Naive thymus-derived CD8-positive, alpha-beta T cell (primary cell): Measurements from ENCODE around the gene POLDIP3. TPM values are rescaled to one million over a fixed set of nuclear protein-coding genes. Genes with fewer than 3 reads are reported as not detected.

Experiments
- ATAC-seq, 2 donors: fragments of 150-1000 bp; cut with Tn5 transposase in 1 of 2; sonication (Bioruptor Pico), chemical (Tn5 transposase) in 1 of 2; 1 replicate in 1 of 2; 2 replicates in 1 of 2; pipeline ENCODE4 v1.10.0; 2021; ENCODE audit warnings: mild to moderate bottlenecking in 2 of 2, moderate library complexity in 2 of 2
- POLR2A ChIA-PET: fragments of 350-600 bp; sonication (Branson Sonifier 250); formaldehyde crosslinking; loops from one replicate; lab custom pipeline; 2021; ENCODE audit warnings: antibody characterized with exemption; lab: Charles Lee
- DNase-seq, 10 donors: peaks; one replicate each; pipeline versions ENCODE4 v3.0.0 to v3.0.0-alpha.2; 2020 to 2022
- H3K27ac Mint-ChIP-seq, 10 donors: one replicate each; pipeline ENCODE4 v1.8.0; 2020 to 2022; ENCODE audit warnings: mild to moderate bottlenecking in 10 of 10, mixed read lengths in 10 of 10, moderate library complexity in 4 of 10, inconsistent platforms in 1 of 10
- H3K27me3 Mint-ChIP-seq, 5 donors: one replicate each; pipeline ENCODE4 v1.8.0; 2021 to 2022; ENCODE audit warnings: mixed read lengths in 5 of 5
- H3K36me3 Mint-ChIP-seq, 3 donors: one replicate each; pipeline ENCODE4 v1.8.0; 2020 to 2022; ENCODE audit warnings: mixed read lengths in 3 of 3, mild to moderate bottlenecking in 2 of 3, inconsistent platforms in 1 of 3
- H3K4me1 Mint-ChIP-seq, 4 donors: one replicate each; pipeline ENCODE4 v1.8.0; 2021 to 2022; ENCODE audit warnings: mixed read lengths in 4 of 4
- H3K4me3 Mint-ChIP-seq, 10 donors: one replicate each; pipeline ENCODE4 v1.8.0; 2020 to 2022; ENCODE audit warnings: mild to moderate bottlenecking in 10 of 10, mixed read lengths in 10 of 10, moderate library complexity in 6 of 10, inconsistent platforms in 1 of 10
- H3K9me3 Mint-ChIP-seq, 9 donors: one replicate each; pipeline ENCODE4 v1.8.0; 2020 to 2022; ENCODE audit warnings: mixed read lengths in 9 of 9, mild to moderate bottlenecking in 3 of 9, inconsistent platforms in 1 of 9, moderate library complexity in 1 of 9
- polyA plus RNA-seq, 3 donors: library from polyadenylated mRNA; unstranded; fragments of 300-500 nt; fragmentation: Illumina TruSeq; gene quantifications; one replicate each; pipeline ENCODE4 v1.2.3, GENCODE V29; 2021
- total RNA-seq, 8 experiments: library from RNA in 2 of 8; stranded (reverse) in 2 of 8; gene quantifications; one replicate each; pipeline ENCODE4 v1.2.3 and lab custom pipeline; 2021 to 2026

POLDIP3 gene, protein sequence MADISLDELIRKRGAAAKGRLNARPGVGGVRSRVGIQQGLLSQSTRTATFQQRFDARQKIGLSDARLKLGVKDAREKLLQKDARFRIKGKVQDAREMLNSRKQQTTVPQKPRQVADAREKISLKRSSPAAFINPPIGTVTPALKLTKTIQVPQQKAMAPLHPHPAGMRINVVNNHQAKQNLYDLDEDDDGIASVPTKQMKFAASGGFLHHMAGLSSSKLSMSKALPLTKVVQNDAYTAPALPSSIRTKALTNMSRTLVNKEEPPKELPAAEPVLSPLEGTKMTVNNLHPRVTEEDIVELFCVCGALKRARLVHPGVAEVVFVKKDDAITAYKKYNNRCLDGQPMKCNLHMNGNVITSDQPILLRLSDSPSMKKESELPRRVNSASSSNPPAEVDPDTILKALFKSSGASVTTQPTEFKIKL
- 10 to 100 TPM; 81.1 to 85.8 TPM for total RNA-seq
- 10 to 100 TPM; 60.7 to 93.6 (median 70.5) TPM for polyA plus RNA-seq
- total RNA-seq (lab: John Stamatoyannopoulos, UW), result 0.34 to 2.5 (median 0.62) reads per million in 6 experiments

DNA sequence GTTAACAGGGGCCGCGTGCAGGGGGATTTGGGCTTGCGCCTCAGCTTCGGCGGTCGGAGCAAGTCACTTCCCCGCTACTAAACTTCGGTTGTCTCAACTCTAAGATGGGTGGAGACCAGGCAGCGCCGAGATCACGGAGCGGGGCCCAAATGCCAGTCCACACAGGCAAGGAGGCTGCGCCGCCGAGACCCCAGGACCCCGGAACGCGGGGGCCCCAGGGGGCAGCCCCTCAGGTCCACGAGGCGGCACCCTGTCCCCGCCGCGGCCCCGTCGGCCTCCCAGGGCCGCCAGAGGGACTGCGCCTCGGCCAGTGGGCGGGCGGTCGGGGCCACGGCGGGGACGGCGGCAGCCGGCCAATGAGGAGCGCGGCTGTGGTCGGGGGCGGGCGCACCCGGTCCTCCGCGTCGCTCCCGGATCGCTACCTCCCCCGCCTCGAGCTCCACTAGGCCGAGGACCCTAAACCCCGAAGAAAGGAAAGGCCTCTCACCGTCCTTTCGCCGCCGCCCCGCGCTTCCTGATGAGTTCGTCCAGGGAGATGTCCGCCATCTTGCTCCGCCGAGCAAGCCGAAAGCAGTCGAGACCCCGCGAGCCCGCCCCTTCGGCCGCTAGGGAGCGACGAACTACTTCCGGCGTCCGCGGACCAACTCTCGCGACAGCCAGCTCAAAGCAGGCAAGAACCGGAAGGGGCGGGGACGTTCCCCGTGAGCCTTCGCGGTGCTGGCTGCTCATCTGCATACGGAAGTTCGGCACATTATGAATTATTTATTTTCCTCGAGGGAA is at the start of gene POLDIP3:
Gene POLDIP3 (minus strand): TSS at position 572 of the 780 bp plus-strand sequence. CDS start 26 bp downstream, at position 546.
- Mint-ChIP-seq H3K36me3 (peaks cover 0 to 30% (median 7%) of the 10 kb centered on the region in 3 donors), H3K4me3 (peak within 1 kb of the TSS; percentile 91 to 98 (median 96)), H3K27ac (peak within 1 kb of the TSS; percentile 98 to 100 (median 100)), H3K4me1 (peaks cover 25 to 64% (median 57%) of the 10 kb centered on the region in 4 donors), H3K27me3 (peaks cover 0 to 2% (median 0%) of the 10 kb centered on the region in 5 donors), H3K9me3 (no peaks in the 10 kb centered on the region)
- DNase-seq (peak; percentile 96 to 99 (median 98)), ATAC-seq (peak; percentile 69 to 72)
- POLR2A ChIA-PET, result interaction anchor here (0.6 to 3.9 kb wide), 19 partner anchors 9 to 573 kb away, joined by 3 to 54 read pairs (median 6); partner anchors contain the start of genes ARFGAP3, CYB5R3, NDUFA6 and PACSIN2

DNA sequence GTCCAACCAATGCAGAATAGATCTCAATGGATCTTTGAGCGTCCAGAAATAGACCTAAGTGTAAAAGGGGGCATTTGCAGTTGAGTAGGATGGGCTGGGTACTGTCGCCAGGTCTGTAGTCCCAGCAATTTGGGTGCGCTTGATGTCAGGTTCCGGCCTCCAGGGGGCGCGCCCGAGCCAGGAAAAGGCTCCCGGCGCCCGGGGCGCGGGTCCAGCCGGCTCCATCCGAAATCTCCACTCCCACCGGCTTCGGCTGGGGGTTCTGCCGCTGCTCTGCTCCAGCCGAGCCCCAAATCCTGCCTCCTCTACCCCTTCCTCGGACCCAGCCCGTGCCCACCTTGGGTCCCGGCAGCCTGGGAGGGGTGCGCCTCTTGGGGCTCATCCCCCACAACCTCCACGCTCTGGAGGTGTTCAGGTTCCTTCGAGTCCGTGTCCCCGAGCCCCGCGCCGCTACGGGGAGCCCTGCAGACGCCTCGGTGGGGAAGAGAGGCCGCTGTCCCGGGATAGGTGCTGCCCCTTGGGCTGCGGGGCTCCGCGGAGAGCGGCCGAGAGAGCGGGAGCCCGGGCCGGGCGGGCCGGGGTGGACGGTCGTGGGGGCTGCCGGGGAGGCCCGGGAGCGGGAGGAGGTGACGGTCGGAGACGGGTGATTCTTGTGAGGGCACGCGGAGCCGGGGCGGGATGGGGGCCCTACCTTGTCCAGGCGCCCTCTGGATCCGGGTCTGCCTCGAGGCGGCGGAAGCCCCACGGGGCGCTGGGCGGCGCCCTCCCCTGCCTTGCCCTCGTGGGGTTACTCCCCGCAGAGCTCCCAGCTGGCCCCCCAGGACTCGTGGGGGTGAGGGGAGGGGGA is 47.5 kb upstream of the POLDIP3 start:
- POLR2A ChIA-PET, result no interaction called here
- no peaks in the 10 kb centered on the region for H3K36me3 Mint-ChIP-seq
- peaks cover 0 to 11% (median under 1%) of the 10 kb centered on the region in 4 donors for H3K4me1 Mint-ChIP-seq
- no peak overlapping the region for H3K27ac Mint-ChIP-seq
- no peaks in the 10 kb centered on the region for H3K9me3 Mint-ChIP-seq
- H3K4me3 Mint-ChIP-seq, result peak overlapping the region; percentile 55 to 82 (median 72)
- DNase-seq (peak; percentile 61 to 85 (median 78)), ATAC-seq (peak; percentile 91 to 94)
- H3K27me3 Mint-ChIP-seq, result peaks cover 0 to 10% (median 2%) of the 10 kb centered on the region in 5 donors

GRCh38 chr22:42656578-42656977 is 41.9 kb upstream of the POLDIP3 start:
- Mint-ChIP-seq H3K4me1 (peaks cover 0 to 11% (median 0%) of the 10 kb centered on the region in 4 donors), H3K4me3 (no peak overlapping the region), H3K27me3 (peaks cover 0 to 8% (median 0%) of the 10 kb centered on the region in 5 donors), H3K9me3 (no peaks in the 10 kb centered on the region), H3K27ac (no peak overlapping the region), H3K36me3 (no peaks in the 10 kb centered on the region)
- ATAC-seq (no peak), DNase-seq (no peak)
- POLR2A ChIA-PET, result interaction anchor here (1.1 kb wide), 1 partner anchor 13 kb away, joined by 7 read pairs; no protein-coding TSS in a partner anchor

GRCh38 chr22:42655693-42656092 is 41.0 kb upstream of the POLDIP3 start:
- DNase-seq (peak in 1 of 10 donors; percentile 25), ATAC-seq (peak in 1 of 2 donors; percentile 37)
- H3K4me3 Mint-ChIP-seq, result peak overlapping the region in 1 of 10 donors; percentile 24
- H3K9me3 Mint-ChIP-seq, result no peaks in the 10 kb centered on the region
- H3K4me1 Mint-ChIP-seq, result peaks cover 0 to 11% (median 0%) of the 10 kb centered on the region in 4 donors
- peak overlapping the region in 2 of 10 donors; percentile 24 to 27 for H3K27ac Mint-ChIP-seq
- peaks cover 0 to 8% (median 0%) of the 10 kb centered on the region in 5 donors for H3K27me3 Mint-ChIP-seq
- POLR2A ChIA-PET, result interaction anchor here (1.1 kb wide), 1 partner anchor 14 kb away, joined by 7 read pairs; no protein-coding TSS in a partner anchor
- H3K36me3 Mint-ChIP-seq, result no peaks in the 10 kb centered on the region

DNA sequence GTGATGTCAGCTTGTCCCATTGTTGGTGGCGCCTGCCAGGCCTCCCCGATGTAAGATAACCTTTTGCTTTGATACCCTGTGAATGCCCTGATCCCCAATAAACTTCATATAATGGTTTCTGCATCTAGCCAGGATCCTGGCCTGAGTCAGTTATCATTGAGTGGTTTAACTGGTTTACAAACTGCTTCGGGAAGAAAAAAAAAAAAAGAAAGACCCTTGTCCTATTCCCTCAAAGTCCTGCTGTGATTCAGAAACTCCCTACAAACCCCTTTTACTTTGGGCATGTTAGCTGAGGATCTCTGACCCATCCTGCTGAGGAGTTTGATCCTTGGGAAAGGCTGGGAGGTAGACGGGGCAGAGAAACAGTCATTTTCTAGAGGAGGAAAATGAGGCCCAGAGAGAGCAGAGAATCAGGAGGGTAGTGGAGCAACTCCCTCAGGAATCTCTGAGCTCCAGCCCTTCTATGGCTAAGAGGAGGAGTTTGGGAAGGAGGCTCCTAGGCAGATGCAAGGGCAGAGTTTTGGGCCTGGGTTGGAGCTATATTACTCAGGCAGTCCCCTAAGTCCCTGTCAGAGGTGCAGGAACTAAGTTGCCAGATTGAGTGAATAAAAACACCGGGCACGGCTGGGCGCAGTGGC is 39.9 kb upstream of the POLDIP3 start:
- H3K4me1 Mint-ChIP-seq, result peaks cover 0 to 13% (median 1%) of the 10 kb centered on the region in 4 donors
- H3K4me3 Mint-ChIP-seq, result no peak overlapping the region
- POLR2A ChIA-PET, result interaction anchor here (0.8 kb wide), 1 partner anchor 183 kb away, joined by 4 read pairs; no protein-coding TSS in a partner anchor
- no peaks in the 10 kb centered on the region for H3K9me3 Mint-ChIP-seq
- H3K36me3 Mint-ChIP-seq, result no peaks in the 10 kb centered on the region
- ATAC-seq (no peak), DNase-seq (no peak)
- H3K27ac Mint-ChIP-seq, result peak overlapping the region in 2 of 10 donors; percentile 38 to 40
- H3K27me3 Mint-ChIP-seq, result peaks cover 0 to 6% (median 0%) of the 10 kb centered on the region in 5 donors

DNA sequence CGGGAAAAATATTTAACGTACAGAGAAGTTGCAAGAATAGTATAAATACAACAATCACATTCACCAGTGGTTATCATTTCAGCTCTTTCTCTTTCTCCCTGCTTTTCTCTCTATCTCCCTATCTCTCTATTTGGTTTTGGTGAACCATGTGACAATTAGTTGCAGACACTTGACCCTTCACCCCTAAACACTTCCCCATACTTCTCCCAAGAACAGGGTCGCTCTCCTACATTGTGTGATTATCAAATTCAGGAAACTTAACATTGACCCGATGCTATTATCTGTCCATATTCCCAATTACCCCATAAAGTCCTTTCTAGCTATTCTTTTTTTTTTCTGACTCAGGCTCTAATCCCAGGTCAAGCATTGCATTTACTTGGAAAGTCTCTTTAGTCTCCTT is 39.3 kb upstream of the POLDIP3 start:
- DNase-seq (no peak), ATAC-seq (no peak)
- POLR2A ChIA-PET, result interaction anchor here (0.8 kb wide), 1 partner anchor 184 kb away, joined by 4 read pairs; no protein-coding TSS in a partner anchor
- Mint-ChIP-seq H3K9me3 (no peaks in the 10 kb centered on the region), H3K4me3 (no peak overlapping the region), H3K27ac (peak overlapping the region in 1 of 10 donors; percentile 6), H3K27me3 (peaks cover 0 to 6% (median 0%) of the 10 kb centered on the region in 5 donors), H3K4me1 (peaks cover 0 to 13% (median 2%) of the 10 kb centered on the region in 4 donors), H3K36me3 (no peaks in the 10 kb centered on the region)

DNA sequence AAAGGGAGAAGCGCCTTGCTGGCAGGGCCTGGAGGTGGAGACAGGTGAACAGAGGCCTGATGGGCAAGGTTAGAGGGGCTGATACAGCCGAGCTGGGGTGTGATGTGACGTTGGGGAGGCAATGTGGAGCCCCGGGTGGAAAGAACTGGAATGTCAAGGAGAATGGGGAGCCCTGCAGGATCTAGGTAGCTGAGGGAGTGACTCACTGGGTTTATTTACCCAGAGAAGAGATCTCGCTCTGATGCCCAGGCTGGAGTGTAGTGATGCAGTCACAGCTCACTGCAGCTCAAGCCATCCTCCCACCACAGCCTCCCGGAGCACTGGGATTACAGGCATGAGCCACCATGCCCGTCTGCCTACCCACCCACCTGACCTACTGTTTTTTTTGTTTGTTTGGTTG is 36.5 kb upstream of the POLDIP3 start:
- POLR2A ChIA-PET, result interaction anchor here (1.2 to 6.2 kb wide), 2 partner anchors 13 to 36 kb away, joined by 3 to 54 read pairs; partner anchors contain the start of gene POLDIP3
- no peaks in the 10 kb centered on the region for H3K9me3 Mint-ChIP-seq
- no peak for ATAC-seq
- peak overlapping the region in 6 of 10 donors; percentile 30 to 85 (median 56) for H3K4me3 Mint-ChIP-seq
- H3K36me3 Mint-ChIP-seq, result no peaks in the 10 kb centered on the region
- H3K4me1 Mint-ChIP-seq, result peaks cover 6 to 30% (median 27%) of the 10 kb centered on the region in 4 donors
- no peaks in the 10 kb centered on the region for H3K27me3 Mint-ChIP-seq
- DNase-seq, result no peak
- H3K27ac Mint-ChIP-seq, result peak overlapping the region in 6 of 10 donors; percentile 19 to 93 (median 36)

GRCh38 chr22:42649246-42650099 is 34.8 kb upstream of the POLDIP3 start, which contains the start of gene CYB5R3:
TSS of gene CYB5R3 (minus strand) at chr22:42649392. CDS start at chr22:42649315, 77 bp downstream.
- Mint-ChIP-seq H3K4me3 (peak within 1 kb of the TSS; percentile 81 to 100 (median 98)), H3K9me3 (no peaks in the 10 kb centered on the region), H3K27me3 (no peaks in the 10 kb centered on the region), H3K36me3 (no peaks in the 10 kb centered on the region), H3K4me1 (peaks cover 12 to 43% (median 40%) of the 10 kb centered on the region in 4 donors), H3K27ac (peak within 1 kb of the TSS; percentile 93 to 100 (median 98))
- POLR2A ChIA-PET, result interaction anchor here (0.5 to 6.2 kb wide), 12 partner anchors 11 to 1335 kb away, joined by 3 to 54 read pairs (median 3); partner anchors contain the start of genes POLDIP3 and TTLL12
- ATAC-seq (peak; percentile 79 to 81), DNase-seq (peak; percentile 62 to 84 (median 76))

DNA sequence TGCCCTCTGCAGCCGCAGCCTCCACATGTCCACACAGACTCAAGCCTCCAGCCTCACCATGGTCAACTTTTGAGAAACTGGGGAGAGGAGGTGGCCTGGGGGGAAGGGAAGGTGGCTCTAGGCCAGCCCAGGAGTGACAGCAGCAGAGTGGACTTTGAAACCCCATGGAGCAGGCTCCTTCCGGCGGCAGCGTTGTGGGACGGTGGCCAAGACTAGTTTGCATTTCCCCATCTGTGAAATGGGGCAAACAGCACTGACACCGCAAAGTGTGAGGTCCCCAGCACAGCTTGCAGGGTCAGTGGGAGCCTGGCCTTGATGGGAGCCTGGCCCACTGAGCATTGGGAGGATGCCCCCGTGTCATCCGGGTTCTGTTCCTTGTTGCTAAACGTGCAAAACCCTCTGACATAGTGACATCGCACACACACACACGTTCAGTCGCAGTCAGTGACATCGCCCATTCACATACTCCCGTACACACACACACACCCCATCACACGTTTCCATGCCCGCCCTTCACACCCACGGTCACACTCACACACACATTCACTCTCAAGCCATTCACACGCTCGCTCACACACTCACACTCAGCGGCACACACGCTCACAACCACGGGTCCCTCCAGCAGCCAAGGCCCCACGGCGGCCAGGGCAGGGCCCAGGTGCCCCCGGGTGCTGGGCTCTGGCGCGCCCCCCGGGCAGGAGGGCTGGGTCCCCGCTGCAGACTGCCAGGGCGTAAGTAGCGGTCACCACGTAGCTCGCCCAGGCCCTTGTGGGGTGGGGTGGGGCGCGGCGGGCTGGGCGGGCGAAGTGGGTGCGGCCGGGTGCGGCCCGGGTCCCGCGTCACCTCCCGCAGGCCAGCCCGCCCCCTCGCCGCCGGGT is 33.9 kb upstream of the POLDIP3 start:
- no peaks in the 10 kb centered on the region for H3K9me3 Mint-ChIP-seq
- no peaks in the 10 kb centered on the region for H3K27me3 Mint-ChIP-seq
- ATAC-seq, result peak; percentile 55 to 67
- POLR2A ChIA-PET, result interaction anchor here (0.7 to 6.2 kb wide), 5 partner anchors 27 to 539 kb away, joined by 3 to 54 read pairs (median 3); partner anchors contain the start of genes POLDIP3 and TTLL12
- DNase-seq, result peak in 7 of 10 donors; percentile 6 to 72 (median 49)
- H3K36me3 Mint-ChIP-seq, result no peaks in the 10 kb centered on the region
- peaks cover 16 to 50% (median 46%) of the 10 kb centered on the region in 4 donors for H3K4me1 Mint-ChIP-seq
- H3K27ac Mint-ChIP-seq, result peak overlapping the region; percentile 93 to 100 (median 98)
- peak overlapping the region; percentile 81 to 100 (median 98) for H3K4me3 Mint-ChIP-seq
